ENCODE data around the gene SOX10. TPM values are rescaled to one million over a fixed set of nuclear protein-coding genes. Genes with fewer than 3 reads are reported as not detected.
"Not testable (repeated sequence)": the region's sequence is repeated elsewhere in the genome, so short reads cannot be mapped to it uniquely, and the experiment has no call there.

The SOX10 gene
- total RNA-seq, 1 donor from 2014 or later = not detected

DNA sequence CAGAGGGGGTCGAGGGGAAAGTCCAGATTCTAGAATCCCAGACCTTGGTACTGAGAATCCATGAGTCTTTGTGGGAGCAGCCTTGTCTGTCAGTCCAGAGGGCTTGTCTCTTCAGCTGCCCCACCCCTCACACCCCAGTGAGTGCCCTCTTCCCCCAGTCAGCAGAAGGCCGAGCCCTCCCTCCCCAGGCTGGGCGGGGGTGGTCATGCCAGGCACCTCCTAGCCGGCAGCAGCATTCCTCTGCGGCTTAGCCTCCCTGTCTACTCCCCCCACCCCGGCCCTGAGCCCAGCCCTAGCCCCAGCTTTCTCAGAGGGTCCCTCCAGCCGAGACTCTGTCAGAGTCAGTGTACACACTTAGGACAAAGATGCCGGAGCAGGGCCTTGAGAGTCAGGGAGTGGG, 4.6 kb downstream of the SOX10 start:
- Mint-ChIP-seq H3K4me1 (ENCODE audit: unreplicated experiment) (no peaks in the 10 kb centered on the region), H3K27me3 (ENCODE audit: unreplicated experiment) (no peaks in the 10 kb centered on the region), H3K9me3 (ENCODE audit: unreplicated experiment) (no peaks in the 10 kb centered on the region), H3K36me3 (ENCODE audit: unreplicated experiment) (peaks cover 4% of the 10 kb centered on the region), H3K27ac (ENCODE audit: unreplicated experiment) (no peak overlapping the region), H3K4me3 (ENCODE audit: unreplicated experiment) (no peak overlapping the region)
- no peak for DNase-seq (ENCODE audit: extremely low spot score, unreplicated experiment)
- TF ChIP-seq, protein P1, sequence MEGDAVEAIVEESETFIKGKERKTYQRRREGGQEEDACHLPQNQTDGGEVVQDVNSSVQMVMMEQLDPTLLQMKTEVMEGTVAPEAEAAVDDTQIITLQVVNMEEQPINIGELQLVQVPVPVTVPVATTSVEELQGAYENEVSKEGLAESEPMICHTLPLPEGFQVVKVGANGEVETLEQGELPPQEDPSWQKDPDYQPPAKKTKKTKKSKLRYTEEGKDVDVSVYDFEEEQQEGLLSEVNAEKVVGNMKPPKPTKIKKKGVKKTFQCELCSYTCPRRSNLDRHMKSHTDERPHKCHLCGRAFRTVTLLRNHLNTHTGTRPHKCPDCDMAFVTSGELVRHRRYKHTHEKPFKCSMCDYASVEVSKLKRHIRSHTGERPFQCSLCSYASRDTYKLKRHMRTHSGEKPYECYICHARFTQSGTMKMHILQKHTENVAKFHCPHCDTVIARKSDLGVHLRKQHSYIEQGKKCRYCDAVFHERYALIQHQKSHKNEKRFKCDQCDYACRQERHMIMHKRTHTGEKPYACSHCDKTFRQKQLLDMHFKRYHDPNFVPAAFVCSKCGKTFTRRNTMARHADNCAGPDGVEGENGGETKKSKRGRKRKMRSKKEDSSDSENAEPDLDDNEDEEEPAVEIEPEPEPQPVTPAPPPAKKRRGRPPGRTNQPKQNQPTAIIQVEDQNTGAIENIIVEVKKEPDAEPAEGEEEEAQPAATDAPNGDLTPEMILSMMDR (IDR thresholded peaks at IDR 0.05) = no peak

DNA sequence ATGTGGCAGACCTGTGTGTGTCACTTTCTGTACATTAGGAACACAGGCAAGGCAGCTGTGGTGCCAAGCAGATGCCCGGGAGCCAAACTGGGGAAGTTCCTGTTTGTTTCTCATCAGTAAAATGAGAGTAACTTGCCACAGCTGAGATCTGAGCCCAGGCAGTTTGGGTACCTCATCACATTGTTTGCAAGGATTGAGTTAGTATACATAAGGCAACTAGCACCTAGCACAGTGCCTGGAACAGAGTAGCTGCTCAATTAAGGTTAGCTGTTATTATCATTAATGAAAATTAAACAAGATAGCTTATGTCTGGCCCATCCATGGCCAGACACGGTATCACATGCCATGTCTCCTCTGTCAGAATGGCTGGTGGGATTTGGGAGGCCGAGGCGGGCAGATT, 7.8 kb downstream of the SOX10 start:
- no peak overlapping the region for H3K4me3 Mint-ChIP-seq (ENCODE audit: unreplicated experiment)
- peak overlapping the region; percentile 45 for H3K27ac Mint-ChIP-seq (ENCODE audit: unreplicated experiment)
- H3K36me3 Mint-ChIP-seq (ENCODE audit: unreplicated experiment) = peaks cover 4% of the 10 kb centered on the region
- TF ChIP-seq, protein P1 (IDR thresholded peaks at IDR 0.05) = no peak
- H3K4me1 Mint-ChIP-seq (ENCODE audit: unreplicated experiment) = no peaks in the 10 kb centered on the region
- H3K27me3 Mint-ChIP-seq (ENCODE audit: unreplicated experiment) = no peaks in the 10 kb centered on the region
- no peak for DNase-seq (ENCODE audit: extremely low spot score, unreplicated experiment)
- no peaks in the 10 kb centered on the region for H3K9me3 Mint-ChIP-seq (ENCODE audit: unreplicated experiment)

DNA sequence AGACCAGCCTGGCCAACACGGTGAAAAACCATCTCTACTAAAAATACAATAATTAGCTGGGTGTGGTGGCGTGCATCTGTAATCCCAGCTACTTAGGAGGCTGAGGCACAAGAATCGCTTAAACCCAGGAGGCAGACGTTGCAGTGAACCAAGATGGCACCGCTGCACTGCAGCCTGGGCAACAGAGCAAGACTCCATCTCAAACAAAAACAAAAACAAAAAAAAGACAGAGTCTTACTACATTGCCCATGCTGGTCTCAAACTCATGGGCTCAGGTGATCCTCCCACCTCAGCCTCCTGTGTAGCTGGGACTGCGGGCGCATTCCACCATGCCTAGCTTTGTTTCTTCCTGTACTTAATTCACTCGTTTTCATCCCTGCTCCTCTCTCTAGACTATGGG, 8.3 kb downstream of the SOX10 start:
- peak overlapping the region; percentile 45 for H3K27ac Mint-ChIP-seq (ENCODE audit: unreplicated experiment)
- not testable (repeated sequence) for H3K27me3 Mint-ChIP-seq (ENCODE audit: unreplicated experiment); H3K36me3 Mint-ChIP-seq (ENCODE audit: unreplicated experiment); H3K9me3 Mint-ChIP-seq (ENCODE audit: unreplicated experiment); H3K4me1 Mint-ChIP-seq (ENCODE audit: unreplicated experiment); DNase-seq (ENCODE audit: extremely low spot score, unreplicated experiment); H3K4me3 Mint-ChIP-seq (ENCODE audit: unreplicated experiment)

DNA sequence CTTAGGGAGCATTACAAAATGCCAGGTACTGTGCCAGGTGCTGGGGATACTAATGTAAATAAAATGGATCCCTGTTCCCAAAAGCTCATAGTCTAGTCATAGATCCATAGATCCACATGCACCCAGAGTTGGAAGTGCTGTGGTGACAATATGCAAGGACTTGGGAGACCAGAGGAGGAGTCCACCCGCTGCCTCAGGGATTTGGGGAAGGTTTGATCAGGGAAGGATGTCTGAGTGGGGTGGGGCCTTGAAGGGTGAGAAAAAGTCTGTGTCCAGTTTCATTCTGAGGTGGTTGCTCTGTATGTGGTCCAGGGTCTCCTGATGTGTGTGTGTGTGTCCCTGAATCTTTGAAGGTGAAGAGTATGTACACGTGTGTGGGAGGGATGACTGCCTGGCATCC, 9.2 kb downstream of the SOX10 start:
- TF ChIP-seq, protein P1 (IDR thresholded peaks at IDR 0.05) = no peak
- no peak for DNase-seq (ENCODE audit: extremely low spot score, unreplicated experiment)
- H3K9me3 Mint-ChIP-seq (ENCODE audit: unreplicated experiment) = no peaks in the 10 kb centered on the region
- no peaks in the 10 kb centered on the region for H3K27me3 Mint-ChIP-seq (ENCODE audit: unreplicated experiment)
- no peaks in the 10 kb centered on the region for H3K4me1 Mint-ChIP-seq (ENCODE audit: unreplicated experiment)
- H3K4me3 Mint-ChIP-seq (ENCODE audit: unreplicated experiment) = no peak overlapping the region
- peaks cover 4% of the 10 kb centered on the region for H3K36me3 Mint-ChIP-seq (ENCODE audit: unreplicated experiment)
- H3K27ac Mint-ChIP-seq (ENCODE audit: unreplicated experiment) = no peak overlapping the region

DNA sequence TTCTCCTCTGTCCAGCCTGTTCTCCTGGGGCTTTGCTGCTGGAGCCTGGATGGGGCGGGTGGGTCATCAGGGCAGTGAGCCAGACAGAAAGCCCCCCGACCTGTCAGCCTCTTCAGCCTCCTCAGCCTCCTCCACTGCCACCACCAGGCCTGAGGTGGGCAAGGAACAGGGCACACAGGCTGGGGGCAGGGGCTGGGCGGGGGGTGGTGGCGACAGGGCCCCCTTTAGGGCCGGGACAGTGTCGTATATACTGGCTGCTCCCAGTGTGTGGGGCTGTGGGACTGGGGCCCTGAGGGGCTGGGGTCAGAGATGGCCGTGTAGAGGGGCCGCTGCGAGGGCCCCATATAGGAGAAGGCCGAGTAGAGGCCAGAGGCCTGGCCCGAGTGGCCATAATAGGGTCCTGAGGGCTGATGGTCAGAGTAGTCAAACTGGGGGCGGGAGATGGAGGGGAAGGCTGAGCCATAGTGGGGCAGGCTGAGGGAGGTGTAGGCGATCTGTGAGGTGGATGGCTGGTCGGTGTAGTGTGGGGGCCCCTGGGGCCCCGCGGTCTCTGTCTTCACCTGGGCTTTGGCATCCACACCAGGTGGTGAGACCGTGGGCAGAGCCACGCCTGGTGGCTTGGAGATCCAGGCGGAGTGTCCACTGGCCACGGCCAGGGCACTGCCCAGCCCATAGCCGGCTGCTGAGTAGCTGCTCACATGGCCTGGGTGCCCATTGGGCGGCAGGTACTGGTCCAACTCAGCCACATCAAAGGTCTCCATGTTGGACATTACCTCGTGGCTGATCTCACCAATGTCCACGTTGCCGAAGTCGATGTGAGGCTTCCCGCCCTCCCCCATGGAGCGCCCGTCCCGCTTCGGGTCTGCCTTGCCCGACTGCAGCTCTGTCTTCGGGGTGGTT, 10.8 kb downstream of the SOX10 start:
- peaks cover 8% of the 10 kb centered on the region for H3K36me3 Mint-ChIP-seq (ENCODE audit: unreplicated experiment)
- no peak overlapping the region for H3K27ac Mint-ChIP-seq (ENCODE audit: unreplicated experiment)
- no peak overlapping the region for H3K4me3 Mint-ChIP-seq (ENCODE audit: unreplicated experiment)
- no peaks in the 10 kb centered on the region for H3K9me3 Mint-ChIP-seq (ENCODE audit: unreplicated experiment)
- DNase-seq (ENCODE audit: extremely low spot score, unreplicated experiment) = no peak
- H3K4me1 Mint-ChIP-seq (ENCODE audit: unreplicated experiment) = no peaks in the 10 kb centered on the region
- TF ChIP-seq, protein P1 (IDR thresholded peaks at IDR 0.05) = no peak
- H3K27me3 Mint-ChIP-seq (ENCODE audit: unreplicated experiment) = no peaks in the 10 kb centered on the region
